Measurements from ENCODE around the gene LY86. TPM values are rescaled to one million over a fixed set of nuclear protein-coding genes. Genes with fewer than 3 reads are reported as not detected.
A peak's percentile ranks its signal among the peaks of the same experiment; 100 is the strongest.

The LY86 gene
- total RNA-seq, 3 donors from 2014 or later, result 1.2 to 2.8 (median 1.6) TPM

GRCh38 chr6:6595025-6595424 is 6.5 kb downstream of the LY86 start:
- intact Hi-C loops (cut with DNase I, micrococcal nuclease), result no loop called here
- DNase-seq (no peak), ATAC-seq (no peak)
- Histone ChIP-seq H3K4me3 (no peak overlapping the region), H3K4me1 (ENCODE audit: low read depth) (no peaks in the 10 kb centered on the region), H3K36me3 (ENCODE audit: low read depth) (no peaks in the 10 kb centered on the region), H3K9me3 (no peaks in the 10 kb centered on the region)
- TF ChIP-seq CTCF (IDR thresholded peaks at IDR 0.05), result no peak

- TF ChIP-seq CTCF (IDR thresholded peaks at IDR 0.05), result no peak
- H3K36me3 ChIP-seq (ENCODE audit: low read depth), result no peaks in the 10 kb centered on the region
- H3K4me1 ChIP-seq (ENCODE audit: low read depth), result no peaks in the 10 kb centered on the region
- H3K4me3 ChIP-seq, result no peak overlapping the region
- ATAC-seq (no peak), DNase-seq (no peak)
- intact Hi-C loops (cut with DNase I, micrococcal nuclease), result no loop called here
- H3K9me3 ChIP-seq, result no peaks in the 10 kb centered on the region
Measured at GRCh38 chr6:6595952-6596351, 7.4 kb downstream of the LY86 start.

GRCh38 chr6:6596529-6597328 is 8.2 kb downstream of the LY86 start:
- TF ChIP-seq CTCF (IDR thresholded peaks at IDR 0.05), result no peak
- no peaks in the 10 kb centered on the region for H3K9me3 ChIP-seq

GRCh38 chr6:6597682-6598081 is 9.2 kb downstream of the LY86 start:
- Histone ChIP-seq H3K36me3 (ENCODE audit: low read depth) (no peaks in the 10 kb centered on the region), H3K4me1 (ENCODE audit: low read depth) (no peaks in the 10 kb centered on the region), H3K4me3 (no peak overlapping the region), H3K9me3 (no peaks in the 10 kb centered on the region)
- no peak for TF ChIP-seq CTCF (IDR thresholded peaks at IDR 0.05)
- ATAC-seq (no peak), DNase-seq (no peak)
- intact Hi-C loops (cut with DNase I, micrococcal nuclease), result no loop called here

More at GRCh38 chr6:6596529-6597328, 8.2 kb downstream of the LY86 start:
- DNase-seq (no peak), ATAC-seq (no peak)
- H3K4me1 ChIP-seq (ENCODE audit: low read depth), result no peaks in the 10 kb centered on the region
- no peaks in the 10 kb centered on the region for H3K36me3 ChIP-seq (ENCODE audit: low read depth)
- no peak overlapping the region for H3K4me3 ChIP-seq
- intact Hi-C loops (cut with DNase I, micrococcal nuclease), result no loop called here

GRCh38 chr6:6599468-6599873 is 11.0 kb downstream of the LY86 start:
- H3K9me3 ChIP-seq, result peaks cover 10% of the 10 kb centered on the region
- no peak overlapping the region for H3K4me3 ChIP-seq
- no peaks in the 10 kb centered on the region for H3K36me3 ChIP-seq (ENCODE audit: low read depth)
- H3K4me1 ChIP-seq (ENCODE audit: low read depth), result no peaks in the 10 kb centered on the region
- DNase-seq, result peak in 1 of 3 donors; percentile 33
- no peak for TF ChIP-seq CTCF (IDR thresholded peaks at IDR 0.05)
- peak; percentile 25 for ATAC-seq
- intact Hi-C loops (cut with DNase I, micrococcal nuclease), result no loop called here

Data from mucosa of descending colon (tissue), 3 donors.